Heart left ventricle (tissue), 16 donors: Measurements from ENCODE around the gene GDAP1L1. TPM values are rescaled to one million over a fixed set of nuclear protein-coding genes. Genes with fewer than 3 reads are reported as not detected.

ENCODE experiments used
- ATAC-seq, 4 donors: fragments of 200-7000 bp; cut with Tn5 transposase; one replicate each; pipeline ENCODE4 v1.9.1; 2020 to 2022; ENCODE audit warnings: moderate library complexity in 4 of 4, mild to moderate bottlenecking in 3 of 4, moderate number of reproducible peaks in 1 of 4
- DNase-seq, 5 donors: peaks; one replicate each; pipeline ENCODE4 v3.0.0-alpha.2; 2020
- H3K27ac ChIP-seq, 12 donors: fragments of 200-600 bp; sonication (generic) in 4 of 12; one replicate each; pipeline versions ENCODE4 v1.5.0 to v1.8.0; 2016 to 2022; ENCODE audit warnings: mild to moderate bottlenecking in 2 of 12
- H3K27me3 ChIP-seq, 9 donors: fragments of 200-600 bp; sonication (generic) in 2 of 9; one replicate each; pipeline versions ENCODE4 v1.5.1 to v1.8.0; 2016 to 2022; ENCODE audit warnings: mild to moderate bottlenecking in 3 of 9
- H3K36me3 ChIP-seq, 9 donors: fragments of 200-600 bp; sonication (generic) in 2 of 9; one replicate each; pipeline versions ENCODE4 v1.5.0 to v1.8.0; 2018 to 2022; ENCODE audit warnings: mild to moderate bottlenecking in 2 of 9
- H3K4me1 ChIP-seq, 12 donors: fragments of 200-600 bp; sonication (generic) in 4 of 12; one replicate each; pipeline versions ENCODE4 v1.5.0 to v1.8.0; 2016 to 2022; ENCODE audit warnings: mild to moderate bottlenecking in 3 of 12
- H3K4me3 ChIP-seq, 12 donors: fragments of 200-600 bp; sonication (generic) in 4 of 12; one replicate each; pipeline versions ENCODE4 v1.5.0 to v1.8.0; 2017 to 2022; ENCODE audit warnings: mild to moderate bottlenecking in 9 of 12, moderate library complexity in 4 of 12
- H3K9me3 ChIP-seq, 12 donors: fragments of 200-600 bp; sonication (generic) in 4 of 12; one replicate each; pipeline versions ENCODE4 v1.5.0 to v1.8.0; 2016 to 2022; ENCODE audit warnings: mild to moderate bottlenecking in 1 of 12
- POLR2A ChIP-seq, 2 donors: fragments of 450-650 bp; IDR thresholded peaks; one replicate each; pipeline ENCODE4 v1.6.1; 2017; ENCODE audit warnings: antibody characterized with exemption in 2 of 2, mild to moderate bottlenecking in 2 of 2, moderate library complexity in 2 of 2
- WGBS, 4 donors: extraction: QIAGEN DNeasy Blood & Tissue Kit in 2 of 4; methylation state at CpG; one replicate each; pipeline versions ENCODE4 v1.1.5 to v1.1.7; 2013 to 2018; 5-methylcytosine and 5-hydroxymethylcytosine counted together
- intact Hi-C, 10 donors: fragments of 100-400 bp; cut with DNase I; formaldehyde crosslinking; loops; one replicate each; pipeline versions ENCODE4 v1.11.1 to v1.14.2; 2022
- polyA plus RNA-seq, 2 donors: library from polyadenylated mRNA; stranded (reverse); fragments of 200-250 nt; gene quantifications; one replicate each; pipeline ENCODE4 v1.2.3, GENCODE V29; 2013
- total RNA-seq, 9 donors: library from RNA; depleted of rRNA in 2 of 9; stranded (reverse); fragments of >200 nt in 2 of 9; fragmentation: NEBNext Ultra II Directional in 3 of 9; extraction: Animal tissue kit (Norgen Biotek cat#: 25700) in 3 of 9; gene quantifications; one replicate each; pipeline versions ENCODE4 v1.1.0 to v1.2.4, GENCODE V29; 2016 to 2023
- TF ChIP-seq, protein P1 (sequence below), 12 donors: fragments of 200-600 bp; sonication (generic) in 4 of 12; IDR thresholded peaks; one replicate each; pipeline versions ENCODE4 v1.5.0 to v1.8.0; 2018 to 2022; ENCODE audit warnings: antibody characterized with exemption in 12 of 12, mild to moderate bottlenecking in 5 of 12
- donor health status: ischemic (EF 13 %, LVEDD 7.1; RV severe dilation, severe dysfunction).
- donor health status: healthy with polysubstance abuse.
- donor health status: DM: no; HTN: yes; CAD: no.
- donor health status: DM: no; HTN: no; CAD: no.
- donor health status: ischemic (EF 25% LVEDD 6.9; RV normal size, moderate dysfunction).
- donor health status: ischemic (EF 25% LVEDD 5.7; RV mildly dilated, moderate dysfunction).
- donor health status: healthy.
- donor health status: DM: yes; HTN: yes; CAD: no.
- donor health status: ischemic (EF 35%, LVEDD 5.7; RV mildly dilated, moderate dysfunction).
- donor health status: nonischemic (EF 11% LVEDD 7.7; RV severe dilation, severe dysfunction).
- donor health status: DM: yes; HTN: yes; CAD: no.
- donor health status: PGD.
- donor health status: ischemic (EF 29% LVEDD 5.4; RV normal size, mild dysfunction).
- donor health status: nonischemic (EF 23%, LVEDD 6.1; RV moderate dilation, normal function).

The GDAP1L1 gene
- total and polyA plus RNA-seq, 11 donors, result 0.12 to 0.67 (median 0.35) TPM; not detected in 2

DNA sequence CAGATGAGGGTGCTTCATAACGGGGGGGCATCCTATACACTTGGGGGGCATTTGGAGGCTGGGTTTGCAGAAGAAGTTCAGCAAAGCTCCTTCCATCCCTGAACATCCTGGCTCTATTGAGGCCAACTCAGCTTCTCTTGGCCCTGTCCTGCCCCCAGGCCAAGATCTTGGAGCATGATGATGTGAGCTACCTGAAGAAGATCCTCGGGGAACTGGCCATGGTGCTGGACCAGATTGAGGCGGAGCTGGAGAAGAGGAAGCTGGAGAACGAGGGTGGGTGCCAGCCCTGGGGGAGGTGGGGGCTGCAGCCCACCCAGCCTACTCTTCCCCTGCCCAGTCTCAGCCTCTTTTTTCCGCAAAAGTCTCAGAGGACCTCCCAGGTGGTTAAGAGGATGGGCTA, 17.2 kb downstream of the GDAP1L1 start:
- H3K4me1 ChIP-seq, result peaks cover 0 to 5% (median 0%) of the 10 kb centered on the region in 12 donors
- no peak for ATAC-seq
- no peak for TF ChIP-seq POLR2A (IDR thresholded peaks at IDR 0.05)
- TF ChIP-seq, protein P1, sequence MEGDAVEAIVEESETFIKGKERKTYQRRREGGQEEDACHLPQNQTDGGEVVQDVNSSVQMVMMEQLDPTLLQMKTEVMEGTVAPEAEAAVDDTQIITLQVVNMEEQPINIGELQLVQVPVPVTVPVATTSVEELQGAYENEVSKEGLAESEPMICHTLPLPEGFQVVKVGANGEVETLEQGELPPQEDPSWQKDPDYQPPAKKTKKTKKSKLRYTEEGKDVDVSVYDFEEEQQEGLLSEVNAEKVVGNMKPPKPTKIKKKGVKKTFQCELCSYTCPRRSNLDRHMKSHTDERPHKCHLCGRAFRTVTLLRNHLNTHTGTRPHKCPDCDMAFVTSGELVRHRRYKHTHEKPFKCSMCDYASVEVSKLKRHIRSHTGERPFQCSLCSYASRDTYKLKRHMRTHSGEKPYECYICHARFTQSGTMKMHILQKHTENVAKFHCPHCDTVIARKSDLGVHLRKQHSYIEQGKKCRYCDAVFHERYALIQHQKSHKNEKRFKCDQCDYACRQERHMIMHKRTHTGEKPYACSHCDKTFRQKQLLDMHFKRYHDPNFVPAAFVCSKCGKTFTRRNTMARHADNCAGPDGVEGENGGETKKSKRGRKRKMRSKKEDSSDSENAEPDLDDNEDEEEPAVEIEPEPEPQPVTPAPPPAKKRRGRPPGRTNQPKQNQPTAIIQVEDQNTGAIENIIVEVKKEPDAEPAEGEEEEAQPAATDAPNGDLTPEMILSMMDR (IDR thresholded peaks at IDR 0.05), result no peak
- H3K27ac ChIP-seq, result no peak overlapping the region
- H3K27me3 ChIP-seq, result no peaks in the 10 kb centered on the region
- no peaks in the 10 kb centered on the region for H3K9me3 ChIP-seq
- no peak overlapping the region for H3K4me3 ChIP-seq
- DNase-seq, result no peak
- WGBS, 4 donors, result 59 to 76% (median 66%) methylated on average over 3 to 5 of the region's 5 CpGs
- intact Hi-C loops, result no loop called here
- no peaks in the 10 kb centered on the region for H3K36me3 ChIP-seq

DNA sequence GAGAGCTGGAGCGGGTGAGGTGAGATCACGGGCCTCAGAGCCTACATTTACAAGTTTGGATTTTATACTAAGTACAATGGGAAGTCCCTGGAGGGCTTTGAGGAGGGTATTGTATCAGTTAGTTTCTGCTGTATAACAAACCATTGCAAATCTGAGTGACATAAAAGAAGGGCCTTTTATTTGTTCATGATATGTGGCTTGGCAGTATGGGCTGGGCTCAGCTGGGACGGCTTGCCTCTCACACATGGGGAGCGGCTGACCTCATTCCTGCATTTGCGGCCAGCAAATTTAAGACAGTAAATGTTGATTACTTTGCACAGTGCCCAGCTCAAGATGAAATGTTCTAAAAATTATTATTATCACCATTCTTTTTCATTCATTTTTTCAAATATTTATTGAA, 21.7 kb downstream of the GDAP1L1 start:
- ATAC-seq (no peak), DNase-seq (no peak)
- Histone ChIP-seq H3K4me3 (no peak overlapping the region), H3K9me3 (peaks cover 0 to 3% (median 0%) of the 10 kb centered on the region in 12 donors), H3K4me1 (peaks cover 0 to 5% (median 0%) of the 10 kb centered on the region in 12 donors), H3K36me3 (peaks cover 0 to 15% (median 4%) of the 10 kb centered on the region in 9 donors), H3K27ac (no peak overlapping the region), H3K27me3 (no peaks in the 10 kb centered on the region)
- intact Hi-C loops, result no loop called here
- TF ChIP-seq, protein P1 (IDR thresholded peaks at IDR 0.05), result no peak
- TF ChIP-seq POLR2A (IDR thresholded peaks at IDR 0.05), result no peak
- WGBS, 4 donors, result 81 to 95% (median 91%) methylated on average over 5 of the region's 5 CpGs

DNA sequence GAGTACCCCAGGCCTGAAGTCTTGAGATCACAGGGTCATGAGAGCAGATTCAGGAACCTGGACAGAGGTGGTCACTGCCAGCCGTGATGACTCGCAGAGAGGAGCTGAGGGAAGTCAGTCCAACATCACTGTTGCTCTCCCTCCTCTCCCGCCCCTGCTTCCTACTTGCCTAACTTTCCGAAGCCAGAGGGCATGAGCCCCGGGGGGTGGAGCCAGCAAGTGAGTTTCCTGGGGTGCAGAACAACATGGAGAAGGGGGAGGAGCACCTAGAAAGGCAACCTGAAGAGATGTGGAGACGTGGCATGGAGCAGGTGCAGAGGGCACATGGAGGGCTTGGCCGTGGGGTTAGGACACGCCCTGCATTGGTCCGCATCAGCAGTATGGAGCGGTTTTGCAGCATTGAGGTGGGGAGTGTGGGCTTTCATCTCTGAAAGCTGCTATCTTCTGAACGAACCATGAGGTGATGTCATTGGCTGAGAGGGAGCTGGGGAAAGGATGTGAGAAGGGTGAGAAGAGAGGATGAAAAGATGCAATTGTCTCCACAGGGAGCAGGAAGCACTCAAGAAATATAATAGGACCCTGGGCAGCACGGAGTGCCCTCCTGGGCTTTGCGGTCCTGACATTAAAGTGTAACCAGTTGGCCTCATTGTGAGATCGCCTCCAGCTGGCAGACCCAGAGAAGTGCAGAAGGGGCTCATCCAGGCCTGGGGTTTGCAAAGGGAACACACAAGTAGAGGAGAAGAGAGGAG, 25.0 kb downstream of the GDAP1L1 start:
- Histone ChIP-seq H3K4me1 (peaks cover 0 to 2% (median 0%) of the 10 kb centered on the region in 12 donors), H3K4me3 (no peak overlapping the region), H3K27ac (no peak overlapping the region), H3K9me3 (peaks cover 0 to 3% (median 0%) of the 10 kb centered on the region in 12 donors), H3K27me3 (no peaks in the 10 kb centered on the region), H3K36me3 (peaks cover 0 to 15% (median 4%) of the 10 kb centered on the region in 9 donors)
- 65 to 70% (median 67%) methylated on average over 14 of the region's 14 CpGs for WGBS, 4 donors
- intact Hi-C loops, result no loop called here
- DNase-seq (no peak), ATAC-seq (no peak)
- TF ChIP-seq, protein P1 (IDR thresholded peaks at IDR 0.05), result peak in 1 of 12 donors; percentile 7
- no peak for TF ChIP-seq POLR2A (IDR thresholded peaks at IDR 0.05)

DNA sequence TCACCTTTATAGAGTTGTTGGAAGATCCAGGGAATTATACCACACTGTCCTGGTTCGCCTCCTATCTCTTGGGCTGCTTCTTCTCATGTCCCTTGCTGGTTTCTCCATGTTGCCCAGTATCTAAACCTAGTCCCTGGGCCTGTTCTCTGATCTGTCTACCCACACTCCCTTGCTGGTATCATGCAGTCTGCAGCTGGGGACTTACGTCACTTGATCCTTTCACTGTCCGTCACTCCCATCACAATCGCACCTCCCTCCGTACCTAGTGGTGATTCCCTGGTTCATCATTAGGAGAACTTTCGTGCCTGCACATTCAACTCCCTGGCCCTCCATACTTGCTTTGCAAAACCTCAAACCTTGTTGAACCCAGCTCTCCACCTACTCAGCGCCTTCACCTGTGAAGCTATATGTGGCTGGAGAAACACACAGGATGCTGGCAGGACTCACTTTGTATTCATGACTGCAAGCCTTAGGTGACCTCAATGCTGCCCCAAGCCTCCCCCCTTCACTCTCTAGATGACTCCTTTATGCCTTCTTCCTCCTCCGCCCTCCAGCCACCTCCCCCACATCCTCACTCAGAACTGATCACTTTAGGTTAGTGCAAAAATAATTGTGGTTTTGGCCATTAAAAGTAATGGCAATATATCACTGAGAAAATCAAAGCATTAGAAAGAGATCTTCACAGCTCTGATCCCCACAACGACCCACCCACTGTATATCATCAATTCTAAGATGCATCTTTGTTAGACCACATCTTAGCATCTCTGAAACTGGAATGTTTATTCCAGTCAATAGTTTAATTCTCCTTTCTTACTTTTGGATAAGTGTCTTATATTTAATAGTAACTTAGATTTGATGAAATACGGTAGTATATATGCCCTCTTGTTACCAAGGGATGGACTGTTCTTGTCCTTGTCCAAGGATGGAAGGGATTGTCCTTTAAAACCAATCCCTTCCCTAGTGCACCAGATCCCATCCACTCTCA, 26.4 kb downstream of the GDAP1L1 start:
- H3K9me3 ChIP-seq, result peaks cover 0 to 3% (median 0%) of the 10 kb centered on the region in 12 donors
- WGBS, 4 donors, result 86 to 91% (median 89%) methylated on average over 10 of the region's 10 CpGs
- H3K4me3 ChIP-seq, result no peak overlapping the region
- ATAC-seq (no peak), DNase-seq (no peak)
- TF ChIP-seq POLR2A (IDR thresholded peaks at IDR 0.05), result no peak
- TF ChIP-seq, protein P1 (IDR thresholded peaks at IDR 0.05), result no peak
- H3K27me3 ChIP-seq, result no peaks in the 10 kb centered on the region
- peaks cover 0 to 21% (median 4%) of the 10 kb centered on the region in 9 donors for H3K36me3 ChIP-seq
- H3K27ac ChIP-seq, result no peak overlapping the region
- H3K4me1 ChIP-seq, result peaks cover 0 to 5% (median 0%) of the 10 kb centered on the region in 12 donors
- intact Hi-C loops, result no loop called here
